Body of pancreas (tissue), 4 donors: ENCODE results near the gene PARP1. TPM values are rescaled to one million over a fixed set of nuclear protein-coding genes. Genes with fewer than 3 reads are reported as not detected.

Source experiments
- ATAC-seq: fragments of 150-250 bp; one replicate; pipeline ENCODE4 v1.9.1; 2016
- DNase-seq, 4 donors: peaks; one replicate each; pipeline ENCODE4 v3.0.0-alpha.2; 2019
- H3K27ac ChIP-seq, 4 donors: fragments of 200-600 bp; sonication (generic); 1 replicate in 3 of 4; 2 replicates in 1 of 4; pipeline versions ENCODE4 v1.5.1 to v1.6.1; 2016 to 2019; ENCODE audit warnings: mild to moderate bottlenecking in 1 of 4, mixed read lengths in 1 of 4, moderate library complexity in 1 of 4
- H3K27me3 ChIP-seq, 2 donors: fragments of 200-600 bp; sonication (generic); one replicate each; pipeline ENCODE4 v1.6.0; 2016; ENCODE audit warnings: mild to moderate bottlenecking in 1 of 2
- H3K36me3 ChIP-seq, 2 donors: fragments of 200-600 bp; sonication (generic); replicated peaks in 1 of 2; 2 replicates each; pipeline ENCODE4 v1.5.1; 2016; ENCODE audit warnings: low read depth in 2 of 2; ENCODE audit not compliant: insufficient read depth in 1 of 2
- H3K4me1 ChIP-seq: fragments of 200-600 bp; sonication (generic); one replicate; pipeline ENCODE4 v1.6.0; 2016
- H3K4me3 ChIP-seq, 2 donors: fragments of 200-600 bp; sonication (generic); 1 replicate in 1 of 2; 2 replicates in 1 of 2; pipeline ENCODE4 v1.5.1; 2016 to 2019
- H3K9me3 ChIP-seq, 3 donors: fragments of 200-600 bp; sonication (generic); 1 replicate in 2 of 3; 2 replicates in 1 of 3; pipeline ENCODE4 v1.5.1; 2016
- CTCF ChIP-seq, 7 experiments: fragments of 450-650 bp in 4 of 7; fragments of 200-600 bp in 3 of 7; sonication (generic) in 3 of 7; IDR thresholded peaks; one replicate each; pipeline ENCODE4 v1.5.1; 2016 to 2019; ENCODE audit warnings: antibody characterized with exemption in 7 of 7
- POLR2A ChIP-seq, 3 donors: fragments of 450-650 bp; IDR thresholded peaks; one replicate each; pipeline ENCODE4 v1.6.1; 2016; ENCODE audit warnings: antibody characterized with exemption in 3 of 3, mild to moderate bottlenecking in 2 of 3
- WGBS, 2 donors: methylation state at CpG; one replicate each; pipeline ENCODE4 v1.1.5; 2017; 5-methylcytosine and 5-hydroxymethylcytosine counted together
- intact Hi-C: fragments of 100-400 bp; cut with DNase I; formaldehyde crosslinking; loops from one replicate; pipeline ENCODE4 v1.15.1; 2023
- total RNA-seq, 2 donors: library from RNA; depleted of rRNA; stranded (reverse); fragments of >200 nt; gene quantifications; one replicate each; pipeline ENCODE4 v1.1.0, GENCODE V29; 2016

The PARP1 gene
- total RNA-seq, 2 donors from 2014 or later, result 56.3 to 72.8 TPM

GRCh38 chr1:226405411-226405988 lies 2.4 kb downstream of the PARP1 start:
- intact Hi-C loops, result no loop called here
- no peak overlapping the region for H3K4me3 ChIP-seq

GRCh38 chr1:226404904-226405222 lies 3.0 kb downstream of the PARP1 start:
- intact Hi-C loops, result no loop called here

More at GRCh38 chr1:226405411-226405988, 2.4 kb downstream of the PARP1 start:
- Histone ChIP-seq H3K27me3 (no peaks in the 10 kb centered on the region), H3K27ac (peak overlapping the region in 2 of 4 donors; percentile 21 to 91), H3K4me1 (peaks cover 49% of the 10 kb centered on the region), H3K9me3 (no peaks in the 10 kb centered on the region), H3K36me3 (peaks cover 11% of the 10 kb centered on the region in 2 donors)
- TF ChIP-seq CTCF (IDR thresholded peaks at IDR 0.05) (no peak), POLR2A (IDR thresholded peaks at IDR 0.05) (no peak)
- ATAC-seq (no peak), DNase-seq (peak in 1 of 4 donors; percentile 19)
- 28 to 42% methylated on average over 16 of the region's 16 CpGs for WGBS, 2 donors

DNA sequence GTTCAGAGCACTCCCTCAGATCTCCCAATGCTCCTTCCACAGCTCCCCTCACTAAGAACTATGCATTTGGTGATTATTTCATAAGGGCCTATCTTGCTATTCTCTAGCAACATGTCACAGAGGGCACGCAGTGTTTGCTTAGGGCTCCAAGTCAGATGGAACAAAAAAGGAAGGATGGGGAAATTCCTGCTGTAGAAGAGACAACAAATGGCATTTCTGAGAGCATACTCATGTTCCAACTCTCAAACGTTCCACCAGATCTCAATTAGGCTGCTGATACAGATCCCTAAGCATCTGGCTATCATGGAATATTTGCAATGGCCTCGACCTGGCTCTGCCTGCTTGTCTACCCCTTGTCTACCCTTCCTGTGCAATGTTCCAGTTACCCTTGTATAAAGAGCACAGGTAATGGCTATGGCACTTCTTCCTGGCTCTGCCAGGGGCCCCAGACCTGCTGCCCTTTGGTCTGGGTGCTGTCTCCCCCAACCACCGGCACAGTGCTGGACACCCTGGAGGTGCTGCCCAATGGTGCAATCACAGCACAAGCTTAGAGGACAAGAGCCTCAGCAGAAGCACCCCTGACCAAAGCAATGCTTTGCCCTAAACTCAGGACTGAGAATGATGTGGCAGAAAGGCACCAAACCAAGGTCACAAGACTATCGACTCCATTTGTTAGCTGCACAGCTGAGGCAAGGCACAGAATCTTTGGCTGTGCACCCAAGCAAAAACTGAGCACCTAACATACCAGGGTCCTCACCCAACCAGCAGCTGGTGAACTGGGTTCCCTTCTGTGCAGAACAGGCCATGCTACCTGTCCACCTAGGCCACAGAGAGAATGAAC lies 3.6 kb downstream of the PARP1 start:
- WGBS, 2 donors, result 31 to 41% methylated on average over 5 of the region's 5 CpGs
- intact Hi-C loops, result no loop called here
- Histone ChIP-seq H3K4me3 (no peak overlapping the region), H3K27me3 (no peaks in the 10 kb centered on the region), H3K4me1 (peaks cover 49% of the 10 kb centered on the region), H3K36me3 (peaks cover 11 to 16% of the 10 kb centered on the region in 2 donors), H3K27ac (peak overlapping the region in 3 of 4 donors; percentile 26 to 91 (median 60)), H3K9me3 (no peaks in the 10 kb centered on the region)
- DNase-seq, result no peak
- no peak for ATAC-seq
- TF ChIP-seq POLR2A (IDR thresholded peaks at IDR 0.05) (no peak), CTCF (IDR thresholded peaks at IDR 0.05) (no peak)

More at GRCh38 chr1:226404904-226405222, 3.0 kb downstream of the PARP1 start:
- 66 to 68% methylated on average over 2 of the region's 2 CpGs for WGBS, 2 donors
- Histone ChIP-seq H3K36me3 (peaks cover 11% of the 10 kb centered on the region in 2 donors), H3K27me3 (no peaks in the 10 kb centered on the region), H3K9me3 (no peaks in the 10 kb centered on the region), H3K4me3 (no peak overlapping the region), H3K27ac (peak overlapping the region in 2 of 4 donors; percentile 60 to 91), H3K4me1 (peaks cover 49% of the 10 kb centered on the region)
- TF ChIP-seq POLR2A (IDR thresholded peaks at IDR 0.05) (no peak), CTCF (IDR thresholded peaks at IDR 0.05) (no peak)
- DNase-seq (no peak), ATAC-seq (no peak)

DNA sequence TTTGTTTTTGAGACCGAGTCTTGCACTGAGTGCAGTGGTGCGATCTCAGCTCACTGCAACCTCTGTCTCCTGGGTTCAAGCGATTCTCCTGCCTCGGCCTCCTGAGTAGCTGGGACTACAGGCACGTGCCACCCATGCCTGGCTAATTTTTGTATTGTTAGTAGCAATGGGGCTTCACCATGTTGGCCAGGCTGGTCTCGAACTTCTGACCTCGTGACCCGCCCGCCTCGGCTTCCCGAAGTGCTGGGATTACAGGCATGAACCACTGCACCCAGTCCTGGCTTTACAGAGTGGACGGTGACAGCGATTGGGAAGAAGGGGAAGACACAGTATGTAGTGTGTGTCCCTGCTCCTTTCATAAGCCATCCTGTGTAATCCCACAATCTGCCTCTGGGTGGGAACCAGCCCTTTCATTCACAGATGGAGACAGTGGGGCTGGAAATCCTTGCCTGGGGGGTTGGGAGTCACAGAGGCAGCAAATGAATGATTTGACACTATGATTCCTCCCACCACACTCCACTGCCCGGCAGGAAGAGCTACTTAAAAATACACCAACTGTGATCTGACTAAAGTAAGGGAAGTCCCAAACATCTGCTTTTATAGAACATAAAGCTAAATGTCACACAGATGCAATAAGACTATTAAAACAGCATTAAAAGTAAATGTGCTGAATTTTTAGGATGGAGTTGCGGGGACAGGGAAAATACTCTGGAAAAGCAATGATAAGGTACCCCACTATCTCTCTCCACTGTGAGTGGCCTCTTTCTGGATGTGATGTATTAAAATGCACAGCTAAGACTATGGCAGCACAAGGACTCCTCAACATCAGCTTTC lies 4.5 kb downstream of the PARP1 start:
- intact Hi-C loops, result no loop called here
- no peak overlapping the region for H3K4me3 ChIP-seq
- H3K36me3 ChIP-seq, result peaks cover 11 to 16% of the 10 kb centered on the region in 2 donors
- ATAC-seq (no peak), DNase-seq (peak in 1 of 4 donors; percentile 22)
- peak overlapping the region; percentile 26 to 60 (median 57) for H3K27ac ChIP-seq
- no peaks in the 10 kb centered on the region for H3K9me3 ChIP-seq
- H3K27me3 ChIP-seq, result no peaks in the 10 kb centered on the region
- TF ChIP-seq POLR2A (IDR thresholded peaks at IDR 0.05) (no peak), CTCF (IDR thresholded peaks at IDR 0.05) (peak in 2 of 7 experiments; percentile 11 to 19)
- peaks cover 49% of the 10 kb centered on the region for H3K4me1 ChIP-seq
- 43 to 49% methylated on average over 10 to 15 of the region's 15 CpGs for WGBS, 2 donors
